SK-N-MC (cell line): ENCODE results near the gene MON1B.

Experiments used
- EZH2 ChIP-seq: fragments of 200-600 bp; sonication (generic); IDR thresholded peaks from one replicate; pipeline ENCODE4 v1.6.1; 2017; ENCODE audit warnings: antibody characterized with exemption
- FOXP2 ChIP-seq: optimal IDR thresholded peaks from 2 replicates; pipeline ENCODE3; 2011; ENCODE audit warnings: mild to moderate bottlenecking, moderate library complexity; ENCODE audit not compliant: insufficient read depth; ENCODE audit errors: extremely low read length, control extremely low read depth
- POLR2AphosphoS5 ChIP-seq: IDR thresholded peaks from 2 replicates; pipeline ENCODE4 v1.6.1; 2012; ENCODE audit warnings: mild to moderate bottlenecking, low read depth, low read length, borderline replicate concordance

GRCh38 chr16:77171745-77172635, 19.0 kb upstream of the MON1B start:
- TF ChIP-seq EZH2 = no peak
- no peak for TF ChIP-seq POLR2AphosphoS5
- TF ChIP-seq FOXP2 = no peak
